ENCODE measurements around the gene C9orf50. TPM values are rescaled to one million over a fixed set of nuclear protein-coding genes. Genes with fewer than 3 reads are reported as not detected.

Gene C9orf50
- total RNA-seq, 4 donors from 2014 or later = not detected

DNA sequence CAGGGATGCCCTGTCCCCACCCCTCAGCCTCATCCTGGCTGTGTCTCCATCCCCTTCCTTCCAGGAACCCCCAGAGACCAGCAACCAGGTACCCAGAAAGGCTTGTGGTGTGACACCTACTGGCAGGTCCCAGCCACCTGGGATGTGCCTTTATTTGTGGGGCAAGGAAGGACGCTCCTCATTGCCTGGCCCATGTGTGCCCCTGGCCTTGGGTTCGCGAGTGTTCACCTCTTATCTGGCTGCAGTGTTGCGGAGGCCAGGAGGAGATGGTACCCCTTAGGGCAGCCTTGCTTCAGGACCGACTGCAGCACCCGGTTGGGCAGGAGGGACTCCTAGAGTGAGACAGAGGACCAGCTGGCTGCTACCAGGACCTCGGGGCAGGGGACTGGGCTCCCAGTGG is 8.8 kb downstream of the C9orf50 start:
- TF ChIP-seq, protein P1, sequence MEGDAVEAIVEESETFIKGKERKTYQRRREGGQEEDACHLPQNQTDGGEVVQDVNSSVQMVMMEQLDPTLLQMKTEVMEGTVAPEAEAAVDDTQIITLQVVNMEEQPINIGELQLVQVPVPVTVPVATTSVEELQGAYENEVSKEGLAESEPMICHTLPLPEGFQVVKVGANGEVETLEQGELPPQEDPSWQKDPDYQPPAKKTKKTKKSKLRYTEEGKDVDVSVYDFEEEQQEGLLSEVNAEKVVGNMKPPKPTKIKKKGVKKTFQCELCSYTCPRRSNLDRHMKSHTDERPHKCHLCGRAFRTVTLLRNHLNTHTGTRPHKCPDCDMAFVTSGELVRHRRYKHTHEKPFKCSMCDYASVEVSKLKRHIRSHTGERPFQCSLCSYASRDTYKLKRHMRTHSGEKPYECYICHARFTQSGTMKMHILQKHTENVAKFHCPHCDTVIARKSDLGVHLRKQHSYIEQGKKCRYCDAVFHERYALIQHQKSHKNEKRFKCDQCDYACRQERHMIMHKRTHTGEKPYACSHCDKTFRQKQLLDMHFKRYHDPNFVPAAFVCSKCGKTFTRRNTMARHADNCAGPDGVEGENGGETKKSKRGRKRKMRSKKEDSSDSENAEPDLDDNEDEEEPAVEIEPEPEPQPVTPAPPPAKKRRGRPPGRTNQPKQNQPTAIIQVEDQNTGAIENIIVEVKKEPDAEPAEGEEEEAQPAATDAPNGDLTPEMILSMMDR (IDR thresholded peaks at IDR 0.05; ENCODE audit: low read depth) = no peak

DNA sequence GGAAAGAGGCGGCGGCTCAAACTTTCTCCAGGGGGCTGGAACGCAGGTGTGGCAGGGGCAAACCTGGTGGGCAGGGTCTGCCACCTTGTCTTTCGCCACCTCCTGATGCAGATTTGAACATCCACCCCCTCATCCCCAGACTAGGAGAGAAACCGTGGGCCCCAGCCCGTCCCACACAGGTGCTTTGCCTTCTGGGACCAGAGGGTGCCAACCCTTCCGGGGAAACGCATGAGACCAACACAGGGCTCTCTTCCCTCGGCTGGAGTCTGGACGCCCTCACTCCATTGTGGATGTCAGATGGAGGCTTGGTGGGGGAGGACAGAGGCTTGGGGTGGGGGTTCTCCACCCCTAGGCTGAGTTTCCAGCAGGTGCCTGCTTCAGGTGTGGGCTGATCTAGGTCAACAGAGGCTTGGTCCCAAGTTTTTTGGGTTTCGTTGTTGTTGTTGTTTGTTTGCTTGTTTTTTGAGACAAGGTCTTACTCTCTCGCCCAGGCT is 9.5 kb downstream of the C9orf50 start:
- TF ChIP-seq, protein P1 (IDR thresholded peaks at IDR 0.05; ENCODE audit: low read depth) = no peak

DNA sequence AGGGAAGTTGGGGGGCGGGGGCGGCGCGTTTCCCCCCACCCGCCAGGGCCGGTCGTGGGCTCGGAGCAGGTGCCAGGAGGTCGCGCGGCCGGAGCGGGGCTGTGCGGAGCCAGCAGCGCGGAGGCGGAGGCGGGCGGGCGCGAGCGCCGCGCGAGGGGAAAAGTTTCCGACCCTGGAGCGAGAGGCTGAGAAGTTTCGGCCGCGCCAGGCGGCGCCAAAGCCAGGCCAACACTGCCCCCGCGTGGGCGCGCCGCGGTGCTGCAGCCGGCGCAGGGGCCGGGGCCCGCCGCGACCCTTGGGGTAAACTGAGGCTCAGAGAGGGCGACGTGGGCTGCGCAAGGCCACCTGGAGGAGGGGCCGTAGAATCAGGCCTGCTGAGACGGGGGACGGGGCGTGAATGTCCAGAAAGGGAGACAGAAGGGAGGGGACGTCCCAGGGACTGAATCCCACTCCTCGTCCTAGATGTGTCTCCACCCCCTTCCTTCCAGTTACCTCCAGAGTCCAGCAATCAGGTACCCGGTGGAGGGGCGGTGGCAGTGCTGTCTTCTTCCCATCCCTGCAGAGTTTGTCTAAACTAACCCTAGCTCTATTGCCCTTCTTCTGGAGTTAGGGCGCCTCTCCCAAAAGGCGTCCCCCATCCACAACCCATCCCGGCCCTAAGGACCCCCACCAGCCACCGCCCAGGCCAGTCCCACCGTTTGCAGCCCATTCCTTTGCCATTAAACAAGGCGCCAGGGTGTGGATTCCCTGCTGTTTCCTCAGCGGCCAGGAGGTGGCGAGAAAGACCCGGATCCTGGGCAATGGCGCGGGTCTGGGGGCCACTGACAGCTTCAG is 10.2 kb downstream of the C9orf50 start:
- TF ChIP-seq, protein P1 (IDR thresholded peaks at IDR 0.05; ENCODE audit: low read depth) = no peak

DNA sequence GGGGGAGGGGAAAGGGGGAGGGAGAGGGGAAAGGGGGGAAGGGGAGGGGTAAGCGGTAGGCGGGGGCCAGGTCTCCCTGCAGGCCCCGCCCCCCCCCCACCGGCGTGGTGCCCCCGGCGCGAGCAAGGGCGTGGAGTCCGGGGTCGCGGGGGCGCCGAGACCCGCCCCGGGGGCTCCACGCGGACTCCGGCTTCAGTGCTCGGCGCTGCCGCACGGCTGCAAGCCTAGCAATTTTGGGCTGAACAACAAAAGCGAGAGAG is 10.8 kb downstream of the C9orf50 start:
- TF ChIP-seq, protein P1 (IDR thresholded peaks at IDR 0.05; ENCODE audit: low read depth) = no peak

DNA sequence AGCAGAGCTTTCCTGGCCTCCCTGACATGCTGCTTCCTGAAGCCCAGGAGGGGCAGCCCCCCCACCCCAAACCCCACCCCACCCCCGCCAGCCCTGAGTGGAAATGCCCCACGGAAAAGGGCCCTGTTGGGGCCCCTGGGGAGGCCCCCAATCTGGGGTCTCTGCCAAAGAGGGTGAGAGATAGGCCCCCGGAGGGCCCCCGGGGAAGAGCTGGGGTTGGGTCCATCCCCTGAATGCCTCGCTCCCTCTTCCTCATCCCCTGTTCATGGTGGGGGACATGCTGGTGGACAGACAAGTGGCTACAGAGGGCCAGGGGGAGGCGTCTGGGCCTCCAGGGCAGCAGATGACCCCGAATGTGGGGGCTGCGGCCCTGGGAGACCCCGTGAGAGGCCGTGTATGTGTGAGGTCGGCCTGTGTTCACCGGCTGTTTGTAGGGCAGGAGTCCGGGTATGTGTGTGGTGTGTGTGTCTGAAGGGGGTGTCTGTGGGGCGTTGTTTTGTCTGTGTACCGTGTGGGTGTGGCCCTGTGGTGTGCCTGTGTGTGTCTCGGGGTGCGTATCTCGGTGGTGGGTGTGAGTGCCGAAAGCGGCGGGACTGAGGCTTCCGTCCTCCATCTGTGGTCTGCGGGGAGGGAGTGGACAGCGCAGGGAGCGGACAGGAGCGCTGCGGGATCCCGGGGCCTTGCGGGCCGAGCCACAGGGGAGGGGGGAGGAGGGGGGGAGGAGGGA is 11.3 kb downstream of the C9orf50 start:
- TF ChIP-seq, protein P1 (IDR thresholded peaks at IDR 0.05; ENCODE audit: low read depth) = no peak

DNA sequence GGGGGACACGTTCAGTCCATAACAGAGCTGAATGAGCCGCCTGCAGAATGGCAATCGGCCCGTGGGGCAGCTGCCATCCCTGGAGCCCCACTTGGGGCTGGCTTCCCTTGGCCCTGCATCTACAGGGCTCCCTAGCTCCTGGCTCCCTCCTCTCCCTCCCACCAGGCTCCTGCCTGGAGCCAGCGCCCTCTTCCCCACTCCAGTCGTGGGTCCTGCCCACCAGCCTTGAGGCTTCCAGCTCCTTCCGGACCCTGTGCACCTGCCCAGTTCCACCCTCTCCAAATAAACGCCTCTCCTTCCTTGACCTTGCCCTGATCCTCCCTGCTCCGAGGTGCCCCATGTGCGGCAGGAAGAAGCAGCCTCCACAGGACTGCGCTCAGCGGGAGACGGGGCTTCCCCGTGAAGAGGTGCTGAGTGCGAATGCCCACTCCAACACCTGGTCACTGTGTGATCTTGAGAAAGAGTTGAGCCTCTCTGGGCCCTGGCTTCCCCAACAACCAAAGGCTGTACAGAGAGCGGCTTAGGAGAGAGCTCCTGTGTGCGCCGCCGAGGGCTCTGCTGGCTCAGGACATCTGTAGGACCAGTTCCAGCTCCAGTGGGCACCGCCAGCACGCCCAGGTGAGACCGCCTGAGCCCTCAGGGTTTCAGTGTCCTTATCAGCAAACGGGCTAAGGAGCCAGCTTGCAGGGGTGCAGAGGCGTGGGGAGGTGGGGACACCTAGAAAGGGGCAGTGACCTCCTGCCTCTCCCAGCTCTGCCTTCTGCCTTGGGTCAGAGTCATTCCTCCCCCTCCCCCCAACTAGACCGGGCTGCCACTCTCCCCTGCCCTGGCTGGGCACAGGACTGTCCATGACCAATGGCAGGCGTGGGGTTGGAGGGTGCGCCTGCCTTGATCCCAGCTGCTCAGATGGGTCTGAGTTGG is 12.1 kb downstream of the C9orf50 start:
- TF ChIP-seq, protein P1 (IDR thresholded peaks at IDR 0.05; ENCODE audit: low read depth) = no peak

Data from subcutaneous adipose tissue (tissue), 4 donors.